Choroid plexus epithelial cell (primary cell): ENCODE results near the gene MTMR4.

Experiments
- DNase-seq: peaks from one replicate; pipeline ENCODE4 v3.0.0-alpha.2; 2010; ENCODE audit warnings: low read depth
- H3K4me3 ChIP-seq: 2 replicates; pipeline ENCODE4 v1.5.1; 2011; ENCODE audit warnings: low read depth, mild to moderate bottlenecking, control low read depth, low read length, moderate library complexity
- TF ChIP-seq, protein P1 (sequence below): conservative IDR thresholded peaks from 2 replicates; pipeline ENCODE4 v1.5.1; 2011; ENCODE audit warnings: low read depth, mild to moderate bottlenecking, control low read depth, inconsistent platforms, low read length, moderate library complexity

The MTMR4 gene

GRCh38 chr17:58480090-58480489, 34.3 kb downstream of the MTMR4 start:
- TF ChIP-seq, protein P1, sequence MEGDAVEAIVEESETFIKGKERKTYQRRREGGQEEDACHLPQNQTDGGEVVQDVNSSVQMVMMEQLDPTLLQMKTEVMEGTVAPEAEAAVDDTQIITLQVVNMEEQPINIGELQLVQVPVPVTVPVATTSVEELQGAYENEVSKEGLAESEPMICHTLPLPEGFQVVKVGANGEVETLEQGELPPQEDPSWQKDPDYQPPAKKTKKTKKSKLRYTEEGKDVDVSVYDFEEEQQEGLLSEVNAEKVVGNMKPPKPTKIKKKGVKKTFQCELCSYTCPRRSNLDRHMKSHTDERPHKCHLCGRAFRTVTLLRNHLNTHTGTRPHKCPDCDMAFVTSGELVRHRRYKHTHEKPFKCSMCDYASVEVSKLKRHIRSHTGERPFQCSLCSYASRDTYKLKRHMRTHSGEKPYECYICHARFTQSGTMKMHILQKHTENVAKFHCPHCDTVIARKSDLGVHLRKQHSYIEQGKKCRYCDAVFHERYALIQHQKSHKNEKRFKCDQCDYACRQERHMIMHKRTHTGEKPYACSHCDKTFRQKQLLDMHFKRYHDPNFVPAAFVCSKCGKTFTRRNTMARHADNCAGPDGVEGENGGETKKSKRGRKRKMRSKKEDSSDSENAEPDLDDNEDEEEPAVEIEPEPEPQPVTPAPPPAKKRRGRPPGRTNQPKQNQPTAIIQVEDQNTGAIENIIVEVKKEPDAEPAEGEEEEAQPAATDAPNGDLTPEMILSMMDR, result no peak
- no peak for DNase-seq
- H3K4me3 ChIP-seq, result no peak overlapping the region

GRCh38 chr17:58476812-58477211, 37.6 kb downstream of the MTMR4 start:
- no peak for DNase-seq

GRCh38 chr17:58475985-58476384, 38.5 kb downstream of the MTMR4 start:
- TF ChIP-seq, protein P1, result no peak
- no peak for DNase-seq
- no peak overlapping the region for H3K4me3 ChIP-seq

More at GRCh38 chr17:58476812-58477211, 37.6 kb downstream of the MTMR4 start:
- no peak overlapping the region for H3K4me3 ChIP-seq
- TF ChIP-seq, protein P1, result no peak

DNA sequence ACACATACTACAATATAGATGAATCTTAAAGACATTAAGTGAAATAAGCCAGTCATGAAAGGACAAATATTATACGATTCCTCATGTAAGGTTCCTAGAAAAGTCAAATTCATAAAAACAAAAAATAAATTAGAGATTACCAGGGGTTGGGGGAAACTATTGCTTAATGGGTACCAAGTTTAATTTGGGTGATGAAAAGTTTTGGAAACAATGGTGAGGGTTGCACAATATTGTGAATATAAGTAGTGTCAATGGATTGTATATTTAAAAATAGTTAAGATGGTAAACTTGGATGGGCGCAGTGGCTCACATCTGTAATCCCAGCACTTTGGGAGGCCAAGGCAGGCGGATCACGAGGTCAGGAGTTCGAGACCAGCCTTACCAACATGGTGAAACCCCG, 44.1 kb downstream of the MTMR4 start:
- DNase-seq, result no peak
- TF ChIP-seq, protein P1, result no peak
- no peak overlapping the region for H3K4me3 ChIP-seq

DNA sequence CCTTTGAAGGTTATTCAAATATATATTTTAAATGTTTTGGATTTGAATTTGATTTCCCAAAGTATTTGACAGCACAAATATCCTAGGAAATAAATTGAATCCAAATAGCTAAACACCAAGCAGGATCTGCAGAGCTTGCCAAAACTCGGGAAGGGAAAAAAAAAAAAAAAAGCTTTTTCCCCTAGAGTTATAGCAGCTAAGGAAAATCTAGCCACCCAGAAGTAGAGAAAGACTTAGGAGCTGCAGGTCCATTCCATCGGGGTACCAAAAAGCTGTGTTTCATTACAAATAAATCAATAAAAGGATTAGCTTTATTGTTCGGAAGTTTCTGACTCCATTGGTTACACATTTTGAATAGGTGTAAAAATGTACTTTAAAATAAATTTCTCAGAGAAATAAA, 45.5 kb downstream of the MTMR4 start:
- TF ChIP-seq, protein P1, result no peak
- DNase-seq, result no peak
- no peak overlapping the region for H3K4me3 ChIP-seq

- no peak for DNase-seq
- H3K4me3 ChIP-seq, result no peak overlapping the region
- TF ChIP-seq, protein P1, result no peak
Measured at GRCh38 chr17:58455491-58455890, 58.9 kb downstream of the MTMR4 start.

- TF ChIP-seq, protein P1, result no peak
- H3K4me3 ChIP-seq, result no peak overlapping the region
- DNase-seq, result peak; percentile 18
Measured at GRCh38 chr17:58452738-58453137, 61.7 kb downstream of the MTMR4 start.
